Neural cell (in vitro differentiated cells): ENCODE measurements around the gene CDK2AP2.

ENCODE experiments used
- CTCF ChIP-seq: fragments of 450-650 bp; IDR thresholded peaks from 2 replicates; pipeline ENCODE4 v1.5.1; 2014; ENCODE audit warnings: antibody characterized with exemption, mild to moderate bottlenecking, moderate library complexity; ENCODE audit not compliant: poor library complexity, severe bottlenecking
- EP300 ChIP-seq: fragments of 450-650 bp; conservative IDR thresholded peaks from 2 replicates; pipeline ENCODE4 v1.6.1; 2014; ENCODE audit warnings: antibody characterized with exemption, mild to moderate bottlenecking, moderate library complexity; ENCODE audit not compliant: poor library complexity, severe bottlenecking
- EZH2 ChIP-seq: fragments of 200-600, 300-800 bp; shearing (Covaris generic), sonication (generic); IDR thresholded peaks from 2 replicates; pipeline ENCODE4 v1.6.1; 2014; ENCODE audit warnings: antibody characterized with exemption, low read length, borderline replicate concordance, mild to moderate bottlenecking; ENCODE audit not compliant: insufficient read depth, poor library complexity, severe bottlenecking
- MXI1 ChIP-seq: fragments of 450-650 bp; conservative IDR thresholded peaks from 2 replicates; pipeline ENCODE4 v1.6.1; 2014; ENCODE audit warnings: antibody characterized with exemption, mild to moderate bottlenecking; ENCODE audit not compliant: poor library complexity, severe bottlenecking
- POLR2AphosphoS5 ChIP-seq: IDR thresholded peaks from 2 replicates; pipeline ENCODE4 v1.6.1; 2012
- RAD21 ChIP-seq: fragments of 450-650 bp; conservative IDR thresholded peaks from 2 replicates; pipeline ENCODE4 v1.6.1; 2014; ENCODE audit warnings: antibody characterized with exemption, mild to moderate bottlenecking, moderate library complexity
- REST ChIP-seq: IDR thresholded peaks from 2 replicates; pipeline ENCODE4 v1.6.1; 2012; ENCODE audit warnings: borderline replicate concordance
- TAF1 ChIP-seq: IDR thresholded peaks from 2 replicates; pipeline ENCODE4 v1.6.1; 2012; ENCODE audit warnings: low read depth

DNA sequence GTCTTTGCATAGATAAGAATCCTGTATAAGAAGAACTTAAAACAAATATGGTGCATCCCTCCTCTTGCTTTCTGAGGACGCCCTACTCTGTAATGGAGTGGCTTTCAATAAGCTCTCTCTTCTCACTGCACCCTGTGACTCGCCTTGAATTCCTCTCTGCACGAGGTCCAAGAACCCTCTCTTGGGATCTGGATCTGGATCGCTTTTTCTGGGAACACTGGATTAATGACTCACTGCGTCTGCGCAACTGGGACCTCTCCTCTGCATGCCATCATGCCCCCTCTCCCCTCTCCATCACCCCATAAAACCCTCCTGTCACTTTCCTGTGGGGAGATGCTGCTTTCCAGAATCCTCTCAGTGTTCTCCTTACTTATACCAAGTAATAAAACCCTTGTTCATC, 30.3 kb upstream of the CDK2AP2 start:
- TF ChIP-seq CTCF = no peak
- TF ChIP-seq EZH2 = no peak
- no peak for TF ChIP-seq REST
- no peak for TF ChIP-seq MXI1
- no peak for TF ChIP-seq RAD21
- TF ChIP-seq POLR2AphosphoS5 = no peak
- TF ChIP-seq EP300 = no peak
- no peak for TF ChIP-seq TAF1
